B cell (primary cell): ENCODE data around the gene TRIM17. TPM values are rescaled to one million over a fixed set of nuclear protein-coding genes. Genes with fewer than 3 reads are reported as not detected.

Experiments
- ATAC-seq: fragments of 200-7000 bp; cut with Tn5 transposase; one replicate; pipeline ENCODE4 v1.10.0; 2021; ENCODE audit warnings: low read depth, mild to moderate bottlenecking, moderate number of reproducible peaks, moderate library complexity
- CTCF ChIA-PET: fragments of 350-600 bp; sonication (Branson Sonifier 250); formaldehyde crosslinking; loops from one replicate; lab custom pipeline; 2021; ENCODE audit warnings: antibody characterized with exemption, inconsistent platforms; lab: Charles Lee
- POLR2A ChIA-PET: fragments of 350-600 bp; sonication (Branson Sonifier 250); formaldehyde crosslinking; loops from one replicate; lab custom pipeline; 2021; ENCODE audit warnings: antibody characterized with exemption; lab: Charles Lee
- DNase-seq: peaks from one replicate; pipeline ENCODE4 v3.0.0; 2013
- H2AFZ ChIP-seq: 2 replicates; pipeline ENCODE4 v1.6.1; 2012; ENCODE audit warnings: mild to moderate bottlenecking, low read depth, low read length; ENCODE audit not compliant: insufficient read depth, poor library complexity, severe bottlenecking
- H3K27ac ChIP-seq, 2 donors: 1 replicate in 1 of 2; 2 replicates in 1 of 2; pipeline ENCODE4 v1.5.1; 2012 to 2013; ENCODE audit warnings: low read length in 2 of 2, mild to moderate bottlenecking in 2 of 2, moderate library complexity in 1 of 2
- H3K27me3 ChIP-seq, 4 experiments: fragments of 200-600 bp in 1 of 4; sonication (generic) in 1 of 4; replicated peaks in 1 of 4; 1 replicate in 2 of 4; 2 replicates in 2 of 4; pipeline versions ENCODE4 v1.6.1 to v1.7.0; 2013 to 2016; ENCODE audit warnings: low read length in 3 of 4, mild to moderate bottlenecking in 2 of 4, mixed read lengths in 1 of 4, moderate library complexity in 1 of 4; ENCODE audit not compliant: insufficient read depth in 4 of 4, control insufficient read depth in 3 of 4; ENCODE audit errors: control extremely low read depth in 1 of 4
- H3K36me3 ChIP-seq, 2 experiments: replicated peaks in 1 of 2; 1 replicate in 1 of 2; 2 replicates in 1 of 2; pipeline versions ENCODE4 v1.6.1 to v1.7.1; 2013; ENCODE audit warnings: low read length in 1 of 2; ENCODE audit not compliant: insufficient read depth in 2 of 2, control insufficient read depth in 1 of 2; ENCODE audit errors: control extremely low read depth in 1 of 2, extremely low read depth in 1 of 2
- H3K4me1 ChIP-seq, 2 donors: fragments of 200-600 bp in 1 of 2; sonication (generic) in 1 of 2; 1 replicate in 1 of 2; 2 replicates in 1 of 2; pipeline versions ENCODE4 v1.5.1 to v1.6.1; 2013 to 2017; ENCODE audit warnings: low read length in 2 of 2; ENCODE audit not compliant: control insufficient read depth in 2 of 2, insufficient read depth in 2 of 2
- H3K4me2 ChIP-seq: replicated peaks from 2 replicates; pipeline ENCODE3; 2012; ENCODE audit warnings: mild to moderate bottlenecking, low read depth, low read length; ENCODE audit not compliant: poor library complexity, severe bottlenecking
- H3K4me3 ChIP-seq, 5 experiments: fragments of 200-600 bp in 1 of 5; sonication (generic) in 1 of 5; 1 replicate in 3 of 5; 2 replicates in 2 of 5; pipeline versions ENCODE4 v1.5.1 to v1.7.0; 2011 to 2016; ENCODE audit warnings: low read length in 4 of 5, mild to moderate bottlenecking in 4 of 5, low read depth in 2 of 5, control low read depth in 1 of 5, moderate library complexity in 1 of 5; ENCODE audit not compliant: insufficient read depth in 1 of 5; ENCODE audit errors: control extremely low read depth in 1 of 5, extremely low read depth in 1 of 5
- H3K79me2 ChIP-seq: fragments of 200-600 bp; sonication (generic); one replicate; pipeline ENCODE4 v1.6.0; 2016; ENCODE audit warnings: low read length; ENCODE audit not compliant: control insufficient read depth, insufficient read depth
- H3K9ac ChIP-seq: fragments of 200-600 bp; sonication (generic); 2 replicates; pipeline ENCODE4 v1.6.1; 2017; ENCODE audit warnings: mild to moderate bottlenecking, low read length, moderate library complexity
- H3K9me3 ChIP-seq, 3 donors: one replicate each; pipeline versions ENCODE4 v1.6.1 to v1.7.1; 2013; ENCODE audit warnings: low read length in 2 of 3; ENCODE audit not compliant: control insufficient read depth in 2 of 3, insufficient read depth in 1 of 3; ENCODE audit errors: control extremely low read depth in 1 of 3
- H4K20me1 ChIP-seq: 2 replicates; pipeline ENCODE4 v1.6.0; 2012; ENCODE audit warnings: mild to moderate bottlenecking, low read length; ENCODE audit not compliant: insufficient read depth, control insufficient read depth, poor library complexity, severe bottlenecking
- H3K27ac Mint-ChIP-seq: one replicate; pipeline ENCODE4 v1.8.0; 2021; ENCODE audit warnings: mixed read lengths
- H3K27me3 Mint-ChIP-seq: one replicate; pipeline ENCODE4 v1.8.0; 2021; ENCODE audit warnings: mixed read lengths
- H3K4me1 Mint-ChIP-seq: one replicate; pipeline ENCODE4 v1.8.0; 2021; ENCODE audit warnings: mixed read lengths
- H3K4me3 Mint-ChIP-seq: one replicate; pipeline ENCODE4 v1.8.0; 2021; ENCODE audit warnings: mixed read lengths
- H3K9me3 Mint-ChIP-seq: one replicate; pipeline ENCODE4 v1.8.0; 2022; ENCODE audit warnings: mixed read lengths; ENCODE audit not compliant: insufficient read depth
- CTCF ChIP-seq: fragments of 200-600 bp; IDR thresholded peaks from one replicate; pipeline ENCODE4 v1.8.0; 2022; ENCODE audit warnings: antibody characterized with exemption, mild to moderate bottlenecking
- EZH2 ChIP-seq: IDR thresholded peaks from 2 replicates; pipeline ENCODE4 v1.6.1; 2012; ENCODE audit warnings: borderline replicate concordance, low read depth, mild to moderate bottlenecking, moderate library complexity, low read length; ENCODE audit not compliant: insufficient read depth, poor library complexity, severe bottlenecking
- WGBS: methylation state at CpG from one replicate; pipeline ENCODE4 v1.1.5; 2013; ENCODE audit warnings: missing lambda C conversion rate; ENCODE audit not compliant: insufficient coverage; 5-methylcytosine and 5-hydroxymethylcytosine counted together
- intact Hi-C: fragments of 100-400 bp; cut with micrococcal nuclease; formaldehyde crosslinking; loops from one replicate; pipeline ENCODE4 v1.10.0; 2022
- polyA plus RNA-seq: library from polyadenylated mRNA; depleted of rRNA; stranded (reverse); fragments of >200 nt; gene quantifications from 2 replicates; pipeline ENCODE4 v1.2.3, GENCODE V29; 2012
- total RNA-seq, 2 donors: library from RNA; stranded (reverse); fragments of 120-200 nt in 1 of 2; gene quantifications; 1 replicate in 1 of 2; 2 replicates in 1 of 2; pipeline versions ENCODE4 v1.2.3 to v1.2.4, GENCODE V29; 2013 to 2022

TRIM17 gene
- total and polyA plus RNA-seq, 2 donors (not counting 1 experiment from before 2014, with no cell fraction given): not detected

DNA sequence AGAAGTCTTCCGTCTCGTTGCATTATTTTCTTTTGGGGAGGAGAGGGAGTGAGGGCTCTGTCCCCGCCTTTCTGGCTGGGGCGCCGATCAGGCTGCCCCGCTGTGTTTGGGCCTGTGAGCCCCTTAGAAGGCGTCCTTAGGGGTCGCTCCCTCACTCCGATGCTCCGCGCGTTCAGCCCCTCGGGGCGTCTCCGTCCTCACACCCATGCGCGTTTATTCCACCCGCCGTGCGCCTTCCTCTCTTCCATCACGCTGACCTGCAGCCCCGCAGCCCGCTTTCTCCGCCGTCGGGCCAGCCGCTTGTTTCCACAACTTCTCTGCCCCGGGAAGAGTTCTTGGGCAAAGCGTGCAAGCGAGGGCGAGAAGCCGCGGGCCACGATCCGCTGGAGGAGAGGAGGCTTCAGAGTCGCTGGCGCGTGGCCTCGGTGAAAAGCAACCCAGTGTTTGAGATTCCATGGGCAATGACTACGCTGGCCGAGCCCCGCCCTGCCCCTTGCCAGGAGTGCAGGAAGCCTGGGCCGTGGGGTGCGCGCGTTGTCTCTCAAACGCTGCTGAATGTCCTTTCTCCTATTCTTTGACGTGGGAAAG is 37.7 kb downstream of the TRIM17 start:
- H3K79me2 ChIP-seq: no peaks in the 10 kb centered on the region
- CTCF ChIA-PET: no interaction called here
- 4% methylated on average over 47 of the region's 48 CpGs for WGBS
- H3K4me1 Mint-ChIP-seq: peaks cover 7% of the 10 kb centered on the region
- H2AFZ ChIP-seq: peak overlapping the region; percentile 51
- ATAC-seq (no peak), DNase-seq (no peak)
- no peaks in the 10 kb centered on the region for H3K36me3 ChIP-seq
- H3K4me1 ChIP-seq: peaks cover 9 to 11% of the 10 kb centered on the region in 2 donors
- TF ChIP-seq EZH2 (no peak), CTCF (peak; percentile 8)
- H3K4me3 Mint-ChIP-seq: peak overlapping the region; percentile 80
- peaks cover 0 to 14% (median 7%) of the 10 kb centered on the region in 4 experiments for H3K27me3 ChIP-seq
- intact Hi-C loops: no loop called here
- H3K9me3 ChIP-seq: peaks cover 0 to 11% (median 0%) of the 10 kb centered on the region in 3 donors
- H3K9ac ChIP-seq: peak overlapping the region; percentile 29
- H3K9me3 Mint-ChIP-seq: no peaks in the 10 kb centered on the region
- H3K4me2 ChIP-seq: peak overlapping the region; percentile 78
- no peak overlapping the region for H3K27ac ChIP-seq
- H3K27ac Mint-ChIP-seq: no peak overlapping the region
- H3K27me3 Mint-ChIP-seq: peaks cover 15% of the 10 kb centered on the region
- H4K20me1 ChIP-seq: no peaks in the 10 kb centered on the region
- peak overlapping the region in 3 of 5 experiments; percentile 17 to 38 (median 37) for H3K4me3 ChIP-seq
- POLR2A ChIA-PET: no interaction called here

GRCh38 chr1:228378090-228378872 is 38.4 kb downstream of the TRIM17 start:
- peak overlapping the region; percentile 78 for H3K4me2 ChIP-seq
- no peak overlapping the region for H3K27ac Mint-ChIP-seq
- ChIA-PET POLR2A (no interaction called here), CTCF (no interaction called here)
- DNase-seq: peak; percentile 26
- H3K27me3 Mint-ChIP-seq: peaks cover 15% of the 10 kb centered on the region
- TF ChIP-seq CTCF (no peak), EZH2 (no peak)
- ATAC-seq: peak; percentile 17
- H3K9ac ChIP-seq: peak overlapping the region; percentile 29
- H3K4me1 ChIP-seq: peaks cover 9 to 11% of the 10 kb centered on the region in 2 donors
- 12% methylated on average over 58 of the region's 73 CpGs for WGBS
- no peaks in the 10 kb centered on the region for H4K20me1 ChIP-seq
- H3K4me1 Mint-ChIP-seq: peaks cover 7% of the 10 kb centered on the region
- intact Hi-C loops: no loop called here
- no peaks in the 10 kb centered on the region for H3K79me2 ChIP-seq
- no peaks in the 10 kb centered on the region for H3K9me3 Mint-ChIP-seq
- H3K27ac ChIP-seq: no peak overlapping the region
- peaks cover 0 to 14% (median 7%) of the 10 kb centered on the region in 4 experiments for H3K27me3 ChIP-seq
- peaks cover 0 to 11% (median 0%) of the 10 kb centered on the region in 3 donors for H3K9me3 ChIP-seq
- peak overlapping the region in 3 of 5 experiments; percentile 17 to 38 (median 37) for H3K4me3 ChIP-seq
- H3K36me3 ChIP-seq: no peaks in the 10 kb centered on the region
- peak overlapping the region; percentile 80 for H3K4me3 Mint-ChIP-seq
- H2AFZ ChIP-seq: peak overlapping the region; percentile 51
